NCI-H748 (cell line): ENCODE measurements around the gene RIMS3.
"Not testable (repeated sequence)": the region's sequence is repeated elsewhere in the genome, so short reads cannot be mapped to it uniquely, and the experiment has no call there.

ENCODE experiments used
- DNase-seq: peaks from one replicate; lab custom pipeline; 2025; ENCODE audit not compliant: unreplicated experiment; lab: John Stamatoyannopoulos, UW

The RIMS3 gene

DNA sequence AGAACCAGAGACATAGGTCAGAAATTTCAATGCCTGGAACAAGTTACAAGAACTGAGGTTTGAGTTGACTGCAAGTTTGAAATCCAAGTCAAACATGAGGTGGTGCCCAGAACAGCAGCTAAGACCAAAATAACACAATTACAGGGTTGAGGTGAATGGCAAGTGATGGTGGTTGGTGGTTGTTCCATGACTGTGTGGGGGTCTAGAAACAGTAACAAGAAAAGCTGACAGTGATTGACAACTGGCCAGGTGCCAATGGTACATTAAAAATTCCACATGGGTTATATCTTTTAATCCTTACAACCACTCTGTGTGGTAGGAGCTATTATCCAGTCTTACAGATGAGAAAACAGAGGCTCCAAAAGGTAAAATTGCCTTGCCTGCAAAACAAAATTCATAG, 32.0 kb downstream of the RIMS3 start:
- DNase-seq = no peak

DNA sequence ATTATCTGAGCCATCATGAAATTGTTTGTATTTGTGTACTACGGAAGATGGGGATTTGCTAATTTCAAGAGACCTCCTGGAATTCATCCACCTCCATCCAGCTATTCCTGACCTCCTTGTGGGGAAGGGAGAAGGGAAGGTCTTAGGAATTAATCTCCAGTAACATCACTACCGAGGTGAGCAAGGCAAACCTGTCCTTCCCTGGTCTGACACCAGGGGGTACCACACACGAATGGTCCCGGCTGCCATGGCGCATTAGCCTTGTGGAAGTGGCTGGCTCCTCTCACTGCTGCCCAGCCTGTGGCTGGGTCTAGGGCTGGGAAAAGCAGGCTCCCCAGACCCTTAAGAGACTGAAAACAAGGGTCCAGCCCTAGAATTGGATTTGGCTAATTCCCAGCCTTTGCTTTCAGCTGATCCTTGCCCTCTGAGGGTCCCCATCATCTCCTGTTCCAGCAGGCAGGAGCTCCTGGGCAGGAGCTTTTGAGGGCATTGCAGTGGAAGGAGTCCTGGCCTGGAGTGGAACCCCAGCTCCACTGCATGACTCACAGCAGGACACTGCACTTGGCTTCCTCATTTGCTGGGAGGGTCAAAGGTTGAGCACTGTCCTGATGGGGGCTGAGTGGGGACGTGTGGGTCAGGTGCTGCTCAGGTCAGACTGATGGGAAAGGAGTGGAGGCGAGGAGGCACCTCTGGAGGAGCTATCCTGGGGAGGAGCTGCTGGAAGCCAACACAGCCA, 34.8 kb downstream of the RIMS3 start:
- peak; percentile 89 for DNase-seq

DNA sequence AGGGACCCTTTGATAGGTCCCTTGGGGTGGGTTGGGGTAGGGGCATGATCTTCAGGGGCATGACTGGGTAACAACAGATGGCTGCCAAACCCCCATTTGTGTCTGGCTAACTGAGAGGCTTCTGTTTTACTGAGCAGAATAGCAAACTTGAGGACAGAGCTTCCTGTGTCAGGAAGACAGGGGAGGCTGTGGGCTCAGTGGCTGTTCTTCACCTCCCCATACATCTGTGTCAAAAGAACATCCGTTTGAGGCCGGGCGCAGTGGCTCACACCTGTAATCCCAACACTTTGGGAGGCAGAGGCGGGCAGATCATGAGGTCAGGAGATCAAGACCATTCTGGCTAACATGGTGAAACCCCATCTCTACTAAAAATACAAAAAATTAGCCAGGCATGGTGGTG, 35.9 kb downstream of the RIMS3 start:
- DNase-seq = not testable (repeated sequence)

DNA sequence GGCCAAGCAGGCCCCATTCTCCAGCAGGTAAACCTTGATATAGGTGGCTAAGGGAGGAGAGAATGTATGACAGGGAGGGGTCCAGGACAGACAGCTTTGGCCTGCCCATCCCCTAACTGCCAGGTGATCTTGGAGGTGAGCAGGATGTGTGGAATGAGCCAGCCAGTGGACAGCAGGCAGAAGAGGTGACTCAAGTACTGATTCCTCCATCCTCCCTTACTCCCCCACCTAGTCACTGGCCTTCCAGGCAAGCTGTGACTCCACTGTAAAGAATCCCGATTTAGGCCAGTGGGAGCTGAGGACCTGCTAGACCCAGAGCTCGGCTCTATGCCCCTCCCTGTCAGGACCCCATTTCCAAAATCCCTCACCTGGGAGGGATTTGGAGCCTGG, 36.6 kb downstream of the RIMS3 start:
- DNase-seq = no peak

DNA sequence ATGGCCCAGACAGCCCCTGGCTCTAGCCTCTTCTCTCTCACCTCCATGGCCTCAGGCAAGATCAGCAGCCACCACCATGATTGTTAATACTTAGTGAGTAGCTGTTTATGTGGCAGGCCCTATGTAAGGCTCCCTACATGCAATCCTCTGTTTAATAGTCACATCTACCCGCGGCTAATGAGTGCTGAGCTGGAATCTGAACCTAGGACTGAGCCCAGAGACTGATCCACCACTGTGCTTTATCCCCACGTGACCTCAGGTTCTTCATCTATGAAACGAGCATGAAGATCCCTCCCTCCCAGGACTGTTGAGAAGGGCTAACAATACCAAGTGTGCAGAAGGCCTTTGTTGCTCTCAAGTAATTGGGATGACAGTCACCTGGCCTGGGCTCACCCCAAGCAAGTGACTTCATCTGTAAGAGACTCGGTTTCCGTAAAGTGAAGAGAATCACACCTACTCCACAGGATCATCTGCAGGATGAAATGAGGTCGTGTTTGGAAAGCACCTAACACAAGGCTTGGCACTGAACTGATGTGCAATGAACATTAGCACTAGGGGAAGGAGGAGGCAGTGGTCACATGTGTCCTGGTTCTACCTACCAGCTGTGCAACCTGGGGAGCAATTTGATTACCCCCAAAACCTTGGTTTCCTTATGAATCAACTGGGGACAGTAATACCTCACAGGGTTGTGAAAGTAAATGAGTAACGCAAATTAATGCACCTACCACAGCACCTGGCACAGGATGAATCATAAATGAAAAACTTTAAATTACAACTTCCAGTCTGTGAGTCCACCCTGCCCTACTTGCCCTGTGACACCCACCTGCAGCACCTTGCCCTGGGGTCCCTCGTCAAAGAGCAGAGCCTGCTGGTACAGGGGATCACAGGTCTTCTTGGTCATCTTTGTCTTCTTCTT, 37.2 kb downstream of the RIMS3 start:
- no peak for DNase-seq

DNA sequence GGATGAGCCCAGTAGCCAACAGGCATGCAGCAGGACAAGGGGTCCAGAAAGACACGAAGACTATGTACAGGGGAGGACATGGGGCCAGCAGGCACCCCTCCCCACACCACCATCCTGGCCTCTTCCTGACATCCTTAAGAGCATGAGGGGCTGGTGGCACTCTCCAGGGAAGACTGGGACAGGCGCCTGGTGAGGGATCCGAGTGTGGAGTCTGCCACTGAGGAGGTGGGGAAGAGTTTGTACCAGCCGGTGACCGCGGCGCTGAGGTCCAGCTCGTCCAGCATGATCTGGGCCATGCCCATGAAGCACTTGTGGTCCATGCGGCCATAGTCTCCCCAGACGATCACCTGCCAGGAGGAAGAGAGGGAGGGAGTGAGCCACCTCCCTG, 39.1 kb downstream of the RIMS3 start:
- DNase-seq = no peak

DNA sequence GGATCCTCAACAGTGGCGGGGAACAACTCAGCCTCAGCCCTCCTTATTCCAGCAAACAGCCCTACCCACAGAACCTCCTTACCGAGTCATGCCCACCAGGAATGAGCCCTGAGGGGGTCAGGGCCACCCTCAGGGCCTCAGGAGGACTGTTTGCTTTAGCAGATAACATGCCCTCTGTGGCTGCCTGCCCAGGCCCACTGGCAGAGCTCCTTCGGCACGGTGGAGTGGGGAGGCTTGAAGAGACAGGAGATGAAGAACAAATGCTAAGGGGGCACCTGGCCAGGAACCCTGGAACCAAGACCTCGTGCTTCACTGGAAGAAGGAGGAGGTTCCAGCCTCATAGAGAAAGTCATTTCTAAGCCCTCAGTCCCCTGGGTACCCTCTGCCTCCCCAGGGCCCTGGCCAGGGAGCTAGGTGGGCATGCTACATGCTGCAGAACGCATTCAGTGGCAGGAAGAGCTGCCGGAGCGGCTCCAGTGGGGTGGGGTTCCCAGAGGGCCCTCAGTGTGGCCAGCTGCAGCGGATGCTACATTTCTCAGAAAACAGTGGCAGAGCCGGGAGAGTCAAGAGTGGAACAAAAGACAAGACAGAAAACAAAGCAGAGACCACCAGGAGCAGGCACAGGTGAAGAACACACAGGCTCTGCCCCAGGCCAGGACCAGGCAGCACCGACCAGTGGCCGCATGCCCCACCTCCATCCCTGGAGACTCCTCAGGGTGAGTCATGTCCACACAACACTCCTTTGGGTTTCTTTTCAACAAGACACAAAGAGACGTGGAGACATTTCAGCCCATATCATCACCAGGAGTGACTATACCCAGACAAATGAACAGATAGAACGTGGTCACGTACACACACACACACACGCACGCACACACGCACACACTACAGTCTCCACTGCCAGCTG, 39.8 kb downstream of the RIMS3 start:
- no peak for DNase-seq

DNA sequence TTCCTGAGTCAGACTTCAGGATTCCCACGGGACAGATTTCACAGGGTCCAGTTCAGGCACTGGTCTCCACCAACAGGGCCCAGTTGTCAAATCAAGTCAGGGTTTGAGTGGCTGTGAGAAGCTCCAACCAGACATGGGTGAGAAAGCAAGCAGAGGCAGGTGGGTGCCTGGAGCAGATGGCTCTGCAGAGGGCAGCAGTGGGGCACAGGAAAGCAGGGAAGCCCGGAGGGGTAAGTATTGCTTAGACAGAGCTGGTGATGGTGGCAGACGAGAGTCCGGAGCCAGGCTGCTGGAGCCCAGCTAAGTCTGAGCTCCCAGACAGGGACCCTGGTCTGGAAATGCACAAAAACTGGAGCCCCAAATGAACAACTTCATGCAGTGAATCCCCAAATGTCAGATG, 40.4 kb downstream of the RIMS3 start:
- peak; percentile 70 for DNase-seq

DNA sequence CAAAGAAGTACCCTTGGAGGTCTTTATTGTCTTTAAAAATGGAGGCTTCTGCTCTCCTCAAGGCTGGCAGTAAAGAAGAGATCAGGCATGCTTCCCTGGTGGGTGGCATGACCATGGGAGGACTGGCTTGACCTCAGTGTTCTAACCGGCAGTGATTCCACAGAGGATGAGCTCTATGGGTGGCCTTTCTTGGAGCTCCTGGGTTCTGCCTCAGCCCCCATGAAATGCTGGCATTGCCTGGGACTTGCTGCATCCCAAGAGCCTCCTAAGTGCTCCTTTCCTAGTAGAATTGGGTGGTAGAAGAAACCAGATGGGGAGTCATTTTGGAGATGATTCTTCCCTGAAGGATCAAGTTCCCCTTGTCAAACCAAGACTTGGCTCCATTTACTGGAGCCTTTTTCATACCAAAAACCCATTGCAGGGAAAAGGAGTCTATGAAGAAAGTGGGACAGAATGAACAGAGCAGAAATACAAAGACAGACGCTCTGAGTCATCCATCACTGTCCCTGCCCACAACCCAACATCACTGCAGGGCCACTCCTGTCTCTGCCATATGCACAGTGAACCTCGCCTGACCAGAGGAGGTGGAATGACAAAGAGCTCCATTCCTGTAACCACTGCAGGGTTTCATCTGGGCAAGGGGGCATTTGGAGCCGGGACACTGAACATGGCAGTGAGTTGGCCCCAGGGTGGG, 42.4 kb downstream of the RIMS3 start:
- DNase-seq = no peak

DNA sequence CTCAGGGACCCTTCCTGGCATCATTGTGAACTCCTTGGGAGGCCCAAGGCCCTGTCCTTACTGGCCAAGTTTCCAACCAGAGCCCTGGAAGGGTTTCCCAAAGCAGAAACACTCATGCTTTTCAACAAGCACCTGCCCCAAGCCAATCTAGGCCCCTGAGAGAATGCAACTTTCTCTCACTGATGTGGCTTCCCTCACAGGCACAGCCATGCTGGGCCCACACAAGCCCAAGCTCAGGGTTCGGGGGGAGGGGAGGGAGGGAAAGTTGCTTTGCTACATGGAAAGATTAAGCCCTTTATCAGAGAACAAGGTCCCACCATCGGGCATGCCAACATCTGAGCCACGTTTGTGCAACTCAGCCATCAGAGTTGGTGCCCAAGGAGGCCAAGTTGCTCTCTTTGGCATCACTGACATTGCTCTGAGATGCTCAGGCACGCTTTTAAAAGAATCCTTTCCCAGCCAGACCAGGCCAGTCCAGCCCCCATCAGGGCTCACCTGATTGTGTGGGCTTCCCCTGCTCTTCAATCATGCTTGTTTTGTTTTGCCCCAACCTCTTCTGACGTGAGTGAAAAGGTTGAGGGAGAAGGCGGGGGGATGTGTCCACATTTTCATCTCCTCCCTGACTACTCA, 43.5 kb downstream of the RIMS3 start:
- no peak for DNase-seq

DNA sequence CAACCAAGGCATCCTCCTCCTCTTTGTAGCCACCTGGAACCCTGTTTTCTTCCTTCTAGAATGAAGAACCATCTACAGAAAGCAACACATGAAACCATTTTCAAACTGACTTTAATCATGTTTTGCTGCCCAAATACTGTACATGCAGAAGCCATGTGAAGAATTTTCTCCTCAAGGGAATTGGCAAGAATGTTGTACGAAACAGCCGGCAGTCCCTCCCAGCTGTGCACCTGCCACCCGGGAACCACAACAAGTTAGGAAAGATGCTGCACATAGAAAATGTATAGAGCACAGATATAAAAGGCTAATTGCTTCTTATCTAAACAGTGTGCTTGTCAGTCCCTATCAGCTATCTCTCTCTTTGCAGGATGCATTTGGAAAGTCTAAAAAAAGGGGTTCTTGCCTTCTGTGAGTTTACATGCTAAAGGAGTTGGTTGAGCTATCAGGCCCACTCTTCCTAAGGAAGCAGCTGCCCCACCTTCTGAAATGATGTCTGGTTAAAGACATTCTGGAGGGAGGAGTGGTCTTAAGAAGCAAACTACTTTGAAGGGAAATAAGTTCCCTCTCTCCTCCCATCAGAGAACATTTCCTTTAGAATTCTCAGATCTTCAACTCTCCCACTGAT, 44.8 kb downstream of the RIMS3 start:
- no peak for DNase-seq

DNA sequence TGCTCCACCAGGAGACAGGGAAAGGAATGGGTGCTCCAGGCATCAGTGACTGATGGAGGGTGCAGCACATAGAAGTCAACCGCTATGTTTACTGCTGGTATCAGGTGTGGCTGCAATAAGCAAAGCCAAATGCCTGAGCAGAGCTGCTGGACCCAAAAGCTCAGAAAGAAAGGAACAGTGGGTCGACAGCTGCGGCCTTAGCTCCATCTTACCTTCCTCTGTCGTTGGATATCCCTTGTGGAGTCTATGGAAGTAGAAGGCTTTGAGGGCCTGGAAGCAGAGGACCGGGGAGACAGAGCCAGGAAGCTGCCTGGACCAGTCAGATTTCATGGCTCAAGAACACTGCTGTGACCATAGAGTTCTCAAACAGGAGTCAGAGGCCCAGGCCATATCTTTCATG, 45.3 kb downstream of the RIMS3 start:
- no peak for DNase-seq

DNA sequence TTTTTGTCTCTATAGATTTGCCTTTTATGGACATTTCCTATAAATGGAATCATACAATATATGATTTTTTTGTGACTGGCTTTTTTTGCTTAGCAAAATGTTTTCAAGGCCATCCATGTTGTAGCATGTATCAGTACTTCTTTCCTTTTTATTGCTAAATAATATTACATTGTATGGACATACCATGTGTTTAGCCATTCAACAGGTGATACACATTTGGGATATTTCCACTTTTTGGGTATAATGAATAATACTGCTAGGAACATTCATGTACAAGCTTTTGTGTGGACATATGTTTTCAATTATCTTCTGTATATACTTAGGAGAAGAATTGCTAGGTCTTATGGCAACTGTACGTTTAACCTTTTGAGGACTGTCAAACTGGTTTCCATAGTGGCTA, 47.4 kb downstream of the RIMS3 start:
- no peak for DNase-seq

DNA sequence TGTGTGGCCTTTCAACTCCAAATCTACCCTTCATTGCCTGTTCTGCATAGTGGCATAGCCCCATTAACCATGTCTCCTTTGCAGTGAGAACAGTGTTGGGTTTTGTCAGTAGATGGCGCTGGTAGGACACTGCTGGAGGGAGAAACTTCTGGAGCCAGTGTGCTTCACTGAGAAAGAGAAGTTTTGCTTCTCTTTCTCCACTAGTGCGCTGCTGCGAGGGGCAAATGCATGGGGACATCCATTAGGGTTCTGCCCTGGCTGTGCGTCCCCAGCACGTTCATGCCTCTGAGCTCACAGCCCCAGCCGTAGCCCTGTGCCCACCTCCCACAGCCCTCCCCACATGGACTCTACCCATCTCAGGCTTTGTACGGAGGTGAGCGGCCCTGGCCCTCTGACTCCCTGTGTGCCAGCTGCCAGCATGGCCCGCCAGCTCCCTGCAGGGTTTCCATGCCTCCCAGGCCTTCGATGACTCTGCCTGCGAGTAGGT, 53.1 kb downstream of the RIMS3 start:
- peak; percentile 97 for DNase-seq

DNA sequence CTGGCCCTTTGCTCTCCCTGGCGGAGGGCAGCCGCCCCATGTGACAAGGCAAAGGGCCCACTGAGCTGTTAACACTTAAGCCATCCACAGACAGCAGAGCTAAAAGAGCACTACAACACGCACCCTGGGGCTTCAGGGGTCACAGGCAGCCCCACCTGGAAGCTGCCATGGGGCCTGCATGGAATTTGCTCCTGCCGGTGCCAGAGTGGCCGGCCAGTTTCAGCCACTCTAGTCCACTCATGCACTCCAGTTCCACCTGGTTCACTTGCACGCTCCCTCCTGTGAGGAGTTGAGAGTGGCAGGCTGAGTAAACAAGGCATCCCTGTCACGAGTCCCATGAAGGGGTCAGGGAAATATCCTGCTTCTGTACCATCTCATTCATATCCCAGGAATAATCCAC, 55.3 kb downstream of the RIMS3 start:
- DNase-seq = no peak

DNA sequence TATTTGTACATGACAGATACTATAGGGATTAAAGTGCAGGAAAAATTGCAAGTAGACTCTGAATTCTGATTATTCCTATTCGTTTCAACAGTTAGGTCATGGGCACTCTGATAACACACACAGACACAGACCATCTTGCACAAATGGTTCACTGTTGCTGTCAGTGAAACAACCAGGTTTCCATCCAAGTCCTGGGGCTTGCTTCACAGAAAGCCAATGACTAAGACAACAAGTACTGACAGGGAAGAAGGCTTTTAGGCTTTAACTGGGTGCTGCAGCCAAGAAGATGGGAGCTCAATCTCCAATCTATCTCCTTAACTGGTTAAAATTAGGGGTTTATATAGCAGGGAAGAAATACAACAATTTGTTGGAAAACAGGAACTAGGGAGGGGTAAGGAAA, 57.6 kb downstream of the RIMS3 start:
- DNase-seq = no peak

DNA sequence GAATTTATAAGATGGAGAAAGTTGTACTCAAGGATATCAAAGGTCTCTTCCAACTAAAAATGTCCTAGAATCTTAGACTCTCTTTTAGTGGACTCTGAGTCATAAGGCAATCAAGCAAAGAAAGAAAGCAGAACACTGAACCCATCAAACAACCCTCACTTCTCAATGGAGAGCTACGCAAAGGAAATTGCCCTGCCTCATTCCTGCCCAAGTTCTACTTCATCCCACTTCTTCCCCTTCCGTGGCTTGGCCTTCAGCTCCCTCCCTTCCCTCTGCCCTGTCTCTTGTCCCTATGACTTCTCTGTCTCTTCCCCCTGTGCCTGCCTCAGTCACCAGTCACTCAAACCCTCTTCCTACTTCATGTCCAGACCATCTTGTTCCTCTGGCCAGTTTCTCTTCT, 58.5 kb downstream of the RIMS3 start:
- DNase-seq = no peak

DNA sequence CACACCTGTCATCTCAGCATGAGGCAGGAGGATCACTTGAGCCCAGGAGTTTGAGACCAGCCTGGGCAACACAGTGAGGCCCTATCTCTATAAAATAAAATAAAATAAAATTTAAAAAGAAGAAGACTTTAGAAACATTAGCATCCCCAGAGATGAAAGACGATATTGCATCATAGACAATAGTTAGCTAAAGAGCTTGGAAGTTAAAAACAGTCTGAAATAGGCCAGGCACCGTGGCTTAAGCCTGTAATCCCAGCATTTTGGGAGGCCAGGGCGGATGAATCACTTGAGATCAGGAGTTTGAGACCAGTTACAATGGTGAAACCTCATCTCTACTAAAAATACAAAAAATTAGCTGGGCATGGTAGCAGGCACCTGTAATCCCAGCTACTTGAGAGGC, 59.3 kb downstream of the RIMS3 start:
- no peak for DNase-seq

DNA sequence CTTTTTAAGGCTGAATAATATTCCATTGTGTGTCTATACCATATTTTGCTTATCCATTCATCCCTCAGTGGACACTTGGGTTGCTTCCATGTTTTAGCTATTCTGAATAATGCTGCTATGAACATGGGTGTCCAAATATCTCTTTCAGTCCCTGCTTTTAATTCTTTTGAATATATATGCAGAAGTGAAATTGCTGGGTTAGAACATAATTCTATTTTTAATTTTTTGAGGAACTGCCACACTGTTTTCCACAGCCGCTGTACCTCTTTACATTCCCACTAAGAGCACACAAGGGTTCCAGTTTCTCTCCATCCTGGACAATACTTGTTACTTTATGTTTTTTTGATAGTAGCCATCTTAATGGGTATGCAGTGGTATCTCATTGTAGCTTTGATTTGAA, 65.6 kb downstream of the RIMS3 start:
- no peak for DNase-seq

DNA sequence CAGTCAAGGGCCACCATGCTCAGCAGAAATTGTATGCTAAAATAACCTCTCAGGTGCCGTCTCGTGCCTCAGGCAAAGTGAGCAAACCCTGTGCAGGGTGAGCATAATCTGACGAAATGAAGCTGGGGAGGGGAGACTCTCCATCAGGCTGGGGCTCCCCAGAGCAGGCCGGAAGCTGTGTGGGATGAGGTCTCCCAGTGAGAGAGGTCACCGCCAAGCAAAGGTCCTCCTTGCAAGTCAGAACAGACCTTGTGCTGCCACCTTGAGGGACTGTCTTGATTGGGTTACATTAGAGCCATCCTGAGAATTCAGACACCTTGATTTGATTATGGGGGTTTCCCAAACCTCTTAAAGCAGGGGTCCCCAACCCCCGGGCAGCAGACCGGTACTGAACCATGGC, 69.9 kb downstream of the RIMS3 start:
- DNase-seq = no peak
